OCI-LY3 (cell line): ENCODE measurements around the gene NEK9.

Experiments used
- H2AFZ ChIP-seq: fragments of 200-600, 300-600 bp; shearing (Covaris generic); 2 replicates; pipeline ENCODE4 v1.6.0; 2014; ENCODE audit warnings: antibody characterized with exemption, low read depth, low read length
- H3K27ac ChIP-seq: fragments of 200-600, 300-600 bp; sonication (generic); 2 replicates; pipeline ENCODE4 v1.5.1; 2014; ENCODE audit warnings: mild to moderate bottlenecking, low read length, moderate library complexity, mixed read lengths
- H3K27me3 ChIP-seq: fragments of 200-600, 300-600 bp; sonication (generic); 2 replicates; pipeline ENCODE4 v1.6.1; 2014; ENCODE audit warnings: low read depth, low read length, mixed read lengths
- H3K36me3 ChIP-seq: fragments of 200-600, 300-600 bp; sonication (generic); replicated peaks from 2 replicates; pipeline ENCODE3; 2014; ENCODE audit warnings: low read depth, low read length, mixed read lengths
- H3K4me1 ChIP-seq: fragments of 300-600, 200-600 bp; sonication (generic); 2 replicates; pipeline ENCODE4 v1.6.1; 2014; ENCODE audit warnings: low read length, mixed read lengths
- H3K4me2 ChIP-seq: fragments of 200-600, 300-600 bp; sonication (generic); 2 replicates; pipeline ENCODE4 v1.6.1; 2014; ENCODE audit warnings: low read length, mixed read lengths
- H3K4me3 ChIP-seq: fragments of 300-600, 200-600 bp; sonication (generic); 2 replicates; pipeline ENCODE4 v1.5.1; 2014; ENCODE audit warnings: antibody characterized with exemption, mild to moderate bottlenecking, low read length, moderate library complexity
- H3K79me2 ChIP-seq: fragments of 300-600, 200-600 bp; shearing (Covaris generic); 2 replicates; pipeline ENCODE4 v1.6.1; 2014; ENCODE audit warnings: mild to moderate bottlenecking, low read length, mixed read lengths
- H3K9ac ChIP-seq: fragments of 300-600, 200-600 bp; shearing (Covaris generic); 2 replicates; pipeline ENCODE4 v1.6.0; 2014; ENCODE audit warnings: mild to moderate bottlenecking, low read length, moderate library complexity
- H3K9me3 ChIP-seq: fragments of 200-600, 300-600 bp; shearing (Covaris generic); 2 replicates; pipeline ENCODE4 v1.6.1; 2014; ENCODE audit warnings: low read length, mixed read lengths; ENCODE audit not compliant: insufficient read depth
- H4K20me1 ChIP-seq: fragments of 200-600, 300-600 bp; sonication (generic); 2 replicates; pipeline ENCODE4 v1.6.1; 2016; ENCODE audit warnings: low read length, mixed read lengths; ENCODE audit not compliant: insufficient read depth
- CTCF ChIP-seq: fragments of 200-600, 300-600 bp; sonication (generic); IDR thresholded peaks from 2 replicates; pipeline ENCODE4 v1.5.1; 2014; ENCODE audit warnings: antibody characterized with exemption, low read length, low read depth
- EZH2phosphoT487 ChIP-seq: fragments of 200-600 bp; shearing (Covaris generic); IDR thresholded peaks from 2 replicates; pipeline ENCODE4 v1.6.1; 2018; ENCODE audit warnings: antibody characterized with exemption, mixed run types, low read depth

The NEK9 gene

GRCh38 chr14:75046275-75046674 is 80.6 kb downstream of the NEK9 start:
- peaks cover 54% of the 10 kb centered on the region for H3K79me2 ChIP-seq

GRCh38 chr14:75044752-75045151 is 82.1 kb downstream of the NEK9 start:
- Histone ChIP-seq H2AFZ (no peak overlapping the region), H3K4me2 (no peak overlapping the region), H3K36me3 (peaks cover 36% of the 10 kb centered on the region), H3K9me3 (no peaks in the 10 kb centered on the region), H3K4me3 (no peak overlapping the region), H3K4me1 (peaks cover 16% of the 10 kb centered on the region), H3K9ac (no peak overlapping the region), H3K79me2 (peaks cover 40% of the 10 kb centered on the region), H4K20me1 (no peaks in the 10 kb centered on the region; the same call in 1 of the 2 replicates), H3K27me3 (no peaks in the 10 kb centered on the region), H3K27ac (no peak overlapping the region)
- no peak for TF ChIP-seq EZH2phosphoT487
- TF ChIP-seq CTCF = no peak

More at GRCh38 chr14:75046275-75046674, 80.6 kb downstream of the NEK9 start:
- no peaks in the 10 kb centered on the region; the same call in 1 of the 2 replicates for H4K20me1 ChIP-seq
- peaks cover 37% of the 10 kb centered on the region for H3K36me3 ChIP-seq
- no peak overlapping the region for H3K4me2 ChIP-seq
- H3K9ac ChIP-seq = no peak overlapping the region
- no peaks in the 10 kb centered on the region for H3K27me3 ChIP-seq
- no peak overlapping the region for H3K27ac ChIP-seq
- TF ChIP-seq EZH2phosphoT487 (no peak), CTCF (no peak)
- H2AFZ ChIP-seq = no peak overlapping the region
- H3K4me1 ChIP-seq = peaks cover 23% of the 10 kb centered on the region
- no peaks in the 10 kb centered on the region for H3K9me3 ChIP-seq
- no peak overlapping the region for H3K4me3 ChIP-seq

GRCh38 chr14:75044322-75044721 is 82.5 kb downstream of the NEK9 start:
- Histone ChIP-seq H3K4me2 (no peak overlapping the region), H3K4me1 (peaks cover 16% of the 10 kb centered on the region), H4K20me1 (no peaks in the 10 kb centered on the region; the same call in 1 of the 2 replicates), H3K27ac (no peak overlapping the region), H3K36me3 (peaks cover 33% of the 10 kb centered on the region), H3K79me2 (peaks cover 36% of the 10 kb centered on the region), H3K4me3 (no peak overlapping the region), H3K27me3 (no peaks in the 10 kb centered on the region), H3K9ac (no peak overlapping the region), H2AFZ (no peak overlapping the region), H3K9me3 (no peaks in the 10 kb centered on the region)
- TF ChIP-seq EZH2phosphoT487 (no peak), CTCF (no peak)

DNA sequence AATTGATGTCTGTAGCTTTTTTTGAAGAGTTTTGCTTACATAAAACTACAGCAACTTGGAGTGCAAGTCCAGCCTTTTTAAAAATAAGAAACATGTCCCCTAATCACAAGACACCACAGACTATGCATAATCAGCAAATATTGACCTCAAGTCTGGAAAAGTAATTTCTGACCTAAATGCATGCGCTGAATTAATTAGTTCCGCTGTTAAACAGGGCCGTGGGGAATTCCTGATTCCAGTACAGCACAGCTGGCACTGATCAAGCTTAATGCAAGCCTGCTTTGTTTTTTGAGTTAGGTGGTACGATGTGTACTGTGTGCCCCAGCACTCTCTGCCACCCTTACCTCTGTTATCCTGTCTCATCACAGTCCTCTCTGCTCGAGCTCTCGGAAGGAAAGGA is 84.8 kb downstream of the NEK9 start:
- Histone ChIP-seq H4K20me1 (no peaks in the 10 kb centered on the region; the same call in 1 of the 2 replicates), H3K27me3 (no peaks in the 10 kb centered on the region), H3K79me2 (peaks cover 28% of the 10 kb centered on the region), H3K27ac (peak overlapping the region; percentile 52), H2AFZ (no peak overlapping the region), H3K9ac (peak overlapping the region; percentile 3), H3K4me3 (peak overlapping the region; percentile 6), H3K4me1 (peaks cover 16% of the 10 kb centered on the region), H3K9me3 (no peaks in the 10 kb centered on the region), H3K4me2 (peak overlapping the region; percentile 53), H3K36me3 (peaks cover 30% of the 10 kb centered on the region)
- TF ChIP-seq CTCF = no peak
